Activated naive CD8-positive, alpha-beta T cell (primary cell): ENCODE results near the gene RFX3.

Experiments used
- H3K27ac Mint-ChIP-seq: one replicate; pipeline ENCODE4 v1.8.0; 2021; ENCODE audit warnings: mixed read lengths
- H3K27me3 Mint-ChIP-seq: one replicate; pipeline ENCODE4 v1.8.0; 2021; ENCODE audit warnings: mixed read lengths
- H3K36me3 Mint-ChIP-seq: one replicate; pipeline ENCODE4 v1.8.0; 2021; ENCODE audit warnings: mixed read lengths
- H3K4me1 Mint-ChIP-seq: one replicate; pipeline ENCODE4 v1.8.0; 2021; ENCODE audit warnings: low read depth, mixed read lengths
- H3K4me3 Mint-ChIP-seq: one replicate; pipeline ENCODE4 v1.8.0; 2021; ENCODE audit warnings: mild to moderate bottlenecking, mixed read lengths
- H3K9me3 Mint-ChIP-seq: one replicate; pipeline ENCODE4 v1.8.0; 2021; ENCODE audit warnings: low read depth, mixed read lengths

The RFX3 gene

GRCh38 chr9:3446313-3446712 lies 79.5 kb downstream of the RFX3 start:
- Mint-ChIP-seq H3K4me3 (no peak overlapping the region), H3K27me3 (no peaks in the 10 kb centered on the region), H3K9me3 (peaks cover 3% of the 10 kb centered on the region), H3K4me1 (peaks cover 10% of the 10 kb centered on the region), H3K27ac (no peak overlapping the region), H3K36me3 (no peaks in the 10 kb centered on the region)

DNA sequence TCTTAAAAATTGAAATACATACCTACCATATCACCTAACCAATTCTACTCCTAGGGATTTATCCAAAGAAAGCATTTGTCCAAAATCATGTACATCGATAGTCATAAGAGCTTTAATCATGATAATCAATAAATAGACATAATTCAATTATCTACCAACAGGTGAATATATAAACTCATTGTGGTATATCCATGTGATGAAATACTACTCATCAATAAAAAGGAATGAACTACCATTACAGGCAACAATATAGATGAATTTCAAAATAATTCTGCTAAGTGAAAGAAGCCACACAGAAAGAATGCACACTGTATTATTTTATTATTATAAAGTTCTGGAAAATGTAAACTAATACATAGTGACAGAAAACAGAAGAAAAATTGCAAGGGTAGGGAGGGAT lies 81.8 kb downstream of the RFX3 start:
- H3K9me3 Mint-ChIP-seq, result peaks cover 3% of the 10 kb centered on the region

DNA sequence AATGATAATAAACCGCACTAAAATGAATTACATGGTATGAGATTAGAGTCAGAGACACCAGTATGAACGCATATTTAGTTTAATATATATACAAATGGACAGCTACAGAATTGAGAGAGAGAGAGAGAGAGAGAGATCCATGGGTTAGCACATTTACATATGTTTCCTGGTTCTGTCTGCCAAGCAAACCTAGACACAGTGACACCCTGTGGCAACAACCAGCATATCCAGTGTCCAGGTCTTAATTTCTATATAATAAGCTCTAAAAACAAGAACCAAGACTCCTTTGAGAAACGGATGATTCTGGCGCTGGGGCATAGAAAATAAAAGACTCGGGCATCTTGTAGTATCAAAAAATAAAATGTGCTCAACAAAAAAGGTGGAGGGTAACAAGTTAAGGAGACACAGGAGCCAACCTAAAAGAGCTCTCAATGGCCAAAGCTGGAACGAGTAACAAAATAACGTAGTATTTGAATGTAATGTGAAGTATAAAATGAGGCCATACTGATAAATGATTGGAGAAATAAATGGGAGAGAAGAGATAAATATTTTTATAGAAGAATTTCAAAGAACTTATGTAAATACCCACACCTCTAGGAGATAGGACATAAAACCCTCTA lies 84.5 kb downstream of the RFX3 start:
- Mint-ChIP-seq H3K4me3 (no peak overlapping the region), H3K4me1 (peaks cover 12% of the 10 kb centered on the region), H3K36me3 (peaks cover 6% of the 10 kb centered on the region), H3K9me3 (peaks cover 3% of the 10 kb centered on the region), H3K27me3 (no peaks in the 10 kb centered on the region), H3K27ac (no peak overlapping the region)

More for the DNA sequence above, 81.8 kb downstream of the RFX3 start:
- H3K36me3 Mint-ChIP-seq, result no peaks in the 10 kb centered on the region
- no peak overlapping the region for H3K4me3 Mint-ChIP-seq
- no peak overlapping the region for H3K27ac Mint-ChIP-seq
- peaks cover 18% of the 10 kb centered on the region for H3K4me1 Mint-ChIP-seq
- no peaks in the 10 kb centered on the region for H3K27me3 Mint-ChIP-seq

- no peak overlapping the region for H3K4me3 Mint-ChIP-seq
- H3K27me3 Mint-ChIP-seq, result no peaks in the 10 kb centered on the region
- H3K27ac Mint-ChIP-seq, result no peak overlapping the region
- H3K36me3 Mint-ChIP-seq, result peaks cover 28% of the 10 kb centered on the region
- peaks cover 11% of the 10 kb centered on the region for H3K4me1 Mint-ChIP-seq
- H3K9me3 Mint-ChIP-seq, result no peaks in the 10 kb centered on the region
Measured at GRCh38 chr9:3436629-3437420, 89.0 kb downstream of the RFX3 start.

GRCh38 chr9:3435732-3436131 lies 90.1 kb downstream of the RFX3 start:
- H3K4me1 Mint-ChIP-seq, result peaks cover 5% of the 10 kb centered on the region

GRCh38 chr9:3434594-3434993 lies 91.2 kb downstream of the RFX3 start:
- Mint-ChIP-seq H3K4me1 (peaks cover 1% of the 10 kb centered on the region), H3K27ac (no peak overlapping the region), H3K4me3 (no peak overlapping the region), H3K9me3 (no peaks in the 10 kb centered on the region), H3K27me3 (no peaks in the 10 kb centered on the region), H3K36me3 (peaks cover 28% of the 10 kb centered on the region)

More at GRCh38 chr9:3435732-3436131, 90.1 kb downstream of the RFX3 start:
- no peaks in the 10 kb centered on the region for H3K9me3 Mint-ChIP-seq
- H3K36me3 Mint-ChIP-seq, result peaks cover 28% of the 10 kb centered on the region
- H3K27ac Mint-ChIP-seq, result no peak overlapping the region
- H3K27me3 Mint-ChIP-seq, result no peaks in the 10 kb centered on the region
- H3K4me3 Mint-ChIP-seq, result no peak overlapping the region

DNA sequence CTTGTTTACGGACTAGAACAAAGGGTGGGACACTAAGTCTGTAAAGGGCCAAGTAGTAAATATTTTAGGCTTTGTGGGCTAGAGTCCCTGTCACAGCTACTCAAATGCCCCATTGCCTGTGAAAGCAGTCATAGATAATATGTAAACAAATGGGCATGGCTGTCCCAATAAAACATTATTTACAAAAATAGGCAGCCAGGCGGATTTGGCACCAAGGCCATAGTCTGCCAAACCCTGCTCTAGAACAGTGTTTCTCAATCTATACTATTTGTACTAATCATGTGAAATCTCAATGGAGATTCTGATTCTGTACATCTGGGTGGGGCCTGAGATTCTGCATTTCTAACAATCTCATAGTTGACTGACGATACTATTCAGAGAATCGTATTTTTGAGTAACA lies 92.0 kb downstream of the RFX3 start:
- H3K4me3 Mint-ChIP-seq, result no peak overlapping the region
- no peaks in the 10 kb centered on the region for H3K27me3 Mint-ChIP-seq
- no peak overlapping the region for H3K27ac Mint-ChIP-seq
- peaks cover 28% of the 10 kb centered on the region for H3K36me3 Mint-ChIP-seq
- no peaks in the 10 kb centered on the region for H3K4me1 Mint-ChIP-seq
- H3K9me3 Mint-ChIP-seq, result no peaks in the 10 kb centered on the region

DNA sequence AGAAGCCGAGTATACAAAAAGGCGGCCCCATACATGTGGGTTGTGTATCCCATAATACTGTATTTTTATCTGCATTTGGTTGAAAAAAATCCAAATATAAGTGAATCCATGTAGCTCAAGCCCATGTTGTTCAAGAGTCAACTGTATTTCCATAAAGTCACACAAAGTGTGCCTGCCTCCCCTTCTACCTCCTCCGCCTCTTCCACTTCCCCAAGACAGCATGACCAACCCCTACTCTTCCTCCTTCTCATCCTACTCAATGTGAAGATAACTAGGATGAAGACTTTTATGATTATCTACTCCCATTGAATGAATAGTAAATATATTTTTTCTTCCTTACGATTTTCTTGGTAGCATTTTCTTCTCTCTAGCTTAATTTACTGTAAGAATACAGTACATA lies 92.7 kb downstream of the RFX3 start:
- Mint-ChIP-seq H3K4me3 (no peak overlapping the region), H3K27me3 (no peaks in the 10 kb centered on the region), H3K36me3 (peaks cover 29% of the 10 kb centered on the region), H3K27ac (no peak overlapping the region), H3K4me1 (no peaks in the 10 kb centered on the region), H3K9me3 (peaks cover 1% of the 10 kb centered on the region)

- no peak overlapping the region for H3K4me3 Mint-ChIP-seq
- H3K4me1 Mint-ChIP-seq, result no peaks in the 10 kb centered on the region
- no peak overlapping the region for H3K27ac Mint-ChIP-seq
- peaks cover 29% of the 10 kb centered on the region for H3K36me3 Mint-ChIP-seq
- H3K9me3 Mint-ChIP-seq, result peaks cover 3% of the 10 kb centered on the region
- H3K27me3 Mint-ChIP-seq, result no peaks in the 10 kb centered on the region
Measured at GRCh38 chr9:3431890-3432289, 93.9 kb downstream of the RFX3 start.

DNA sequence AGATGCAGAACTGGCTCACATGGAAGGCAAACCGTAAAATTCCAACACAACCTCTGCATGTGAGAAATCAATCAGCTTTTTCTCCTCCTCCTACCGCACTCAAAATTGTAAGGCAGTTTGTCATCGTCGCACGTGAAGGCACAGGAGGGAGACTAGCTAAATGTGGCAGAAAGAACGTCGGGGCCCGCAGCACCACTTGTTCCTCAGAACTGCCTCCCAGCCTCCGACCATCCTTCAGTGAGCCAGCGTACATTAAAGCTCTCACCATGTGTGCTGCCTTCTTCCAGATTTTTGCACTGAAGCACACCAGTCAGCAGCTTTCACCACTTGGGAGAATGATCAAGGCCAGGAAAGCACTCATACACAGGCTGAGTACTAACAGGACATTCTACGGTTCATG lies 105.9 kb downstream of the RFX3 start:
- Mint-ChIP-seq H3K9me3 (no peaks in the 10 kb centered on the region), H3K4me1 (peaks cover 5% of the 10 kb centered on the region), H3K4me3 (no peak overlapping the region), H3K27me3 (no peaks in the 10 kb centered on the region), H3K36me3 (peaks cover 14% of the 10 kb centered on the region), H3K27ac (no peak overlapping the region)

- peaks cover 14% of the 10 kb centered on the region for H3K36me3 Mint-ChIP-seq
- no peaks in the 10 kb centered on the region for H3K27me3 Mint-ChIP-seq
Measured at GRCh38 chr9:3415906-3416305, 109.9 kb downstream of the RFX3 start.

GRCh38 chr9:3413984-3414383 lies 111.8 kb downstream of the RFX3 start:
- Mint-ChIP-seq H3K9me3 (no peaks in the 10 kb centered on the region), H3K27ac (no peak overlapping the region), H3K4me3 (no peak overlapping the region), H3K36me3 (peaks cover 8% of the 10 kb centered on the region), H3K4me1 (no peaks in the 10 kb centered on the region), H3K27me3 (no peaks in the 10 kb centered on the region)

More at GRCh38 chr9:3415906-3416305, 109.9 kb downstream of the RFX3 start:
- Mint-ChIP-seq H3K27ac (no peak overlapping the region), H3K4me1 (no peaks in the 10 kb centered on the region), H3K4me3 (no peak overlapping the region), H3K9me3 (no peaks in the 10 kb centered on the region)

DNA sequence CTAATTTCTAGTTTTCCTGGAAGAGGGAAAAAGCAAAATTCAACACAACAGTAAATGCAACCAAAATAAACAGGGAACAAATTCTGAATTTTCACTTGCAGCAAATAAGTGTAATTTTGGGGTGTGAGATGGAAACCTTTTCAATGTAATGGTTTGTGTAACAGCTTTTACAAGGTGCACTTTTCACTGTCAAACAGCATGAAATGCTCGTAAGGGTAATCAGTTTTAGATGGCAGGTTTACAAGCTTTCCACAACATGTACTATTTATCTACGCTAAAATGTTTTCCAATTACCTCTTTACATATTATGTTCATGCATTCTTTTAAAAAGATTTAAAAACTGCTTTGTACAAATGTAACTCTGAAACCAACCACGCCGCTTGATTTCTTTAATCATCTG lies 115.3 kb downstream of the RFX3 start:
- Mint-ChIP-seq H3K36me3 (peaks cover 3% of the 10 kb centered on the region), H3K27ac (no peak overlapping the region), H3K9me3 (no peaks in the 10 kb centered on the region), H3K4me1 (no peaks in the 10 kb centered on the region), H3K27me3 (no peaks in the 10 kb centered on the region), H3K4me3 (no peak overlapping the region)

DNA sequence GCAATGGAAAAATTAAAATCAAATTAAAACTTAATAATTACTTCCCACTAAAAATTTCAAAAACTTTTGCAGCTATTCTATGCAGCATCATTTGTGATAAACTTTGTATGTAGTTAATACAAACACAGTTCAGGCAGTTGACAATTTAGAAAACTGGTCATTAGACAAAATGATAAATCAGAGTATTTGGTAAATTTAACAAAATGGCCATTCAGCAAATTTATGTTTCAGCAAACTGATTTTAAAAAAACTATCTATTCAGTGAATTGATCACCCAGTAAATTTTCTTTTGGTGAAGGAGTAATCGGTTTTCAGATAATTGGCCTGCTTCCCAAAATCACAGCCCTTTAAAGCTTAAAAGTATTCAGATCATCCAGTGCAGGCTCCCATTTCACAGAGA lies 116.3 kb downstream of the RFX3 start:
- Mint-ChIP-seq H3K27me3 (no peaks in the 10 kb centered on the region), H3K4me3 (no peak overlapping the region), H3K36me3 (peaks cover 3% of the 10 kb centered on the region), H3K9me3 (no peaks in the 10 kb centered on the region), H3K27ac (no peak overlapping the region), H3K4me1 (peaks cover 9% of the 10 kb centered on the region)

GRCh38 chr9:3403315-3403714 lies 122.5 kb downstream of the RFX3 start:
- Mint-ChIP-seq H3K36me3 (no peaks in the 10 kb centered on the region), H3K4me3 (peak overlapping the region; percentile 62), H3K27ac (peak overlapping the region; percentile 90), H3K27me3 (no peaks in the 10 kb centered on the region), H3K9me3 (no peaks in the 10 kb centered on the region), H3K4me1 (peaks cover 50% of the 10 kb centered on the region)
